ENCODE measurements around the gene TMSB10.
"Not testable (repeated sequence)": the region's sequence is repeated elsewhere in the genome, so short reads cannot be mapped to it uniquely, and the experiment has no call there.

The TMSB10 gene

GRCh38 chr2:84905181-84906107 is at the start of gene TMSB10:
Gene TMSB10 (plus strand): TSS chr2:84905656.
- Histone ChIP-seq H3K27me3 (replicated peaks; ENCODE audit: control insufficient read depth, insufficient read depth, low read length) (no peaks in the 10 kb centered on the region), H3K4me1 (ENCODE audit: control insufficient read depth, insufficient read depth, low read length) (peaks cover 10% of the 10 kb centered on the region), H3K9me3 (ENCODE audit: control insufficient read depth, low read length) (peaks cover 4% of the 10 kb centered on the region), H3K4me3 (ENCODE audit: low read length) (peak within 1 kb of the TSS; percentile 98), H3K36me3 (ENCODE audit: control insufficient read depth, insufficient read depth, low read length, severe bottlenecking) (no peaks in the 10 kb centered on the region), H3K9ac (ENCODE audit: low read length) (peak within 1 kb of the TSS; percentile 99)
- DNase-seq (ENCODE audit: low read depth) = peak; percentile 93

GRCh38 chr2:84855731-84856130 is 49.7 kb upstream of the TMSB10 start:
- H3K4me3 ChIP-seq (ENCODE audit: low read length) = no peak overlapping the region
- no peaks in the 10 kb centered on the region for H3K27me3 ChIP-seq (replicated peaks; ENCODE audit: control insufficient read depth, insufficient read depth, low read length)
- no peaks in the 10 kb centered on the region for H3K4me1 ChIP-seq (ENCODE audit: control insufficient read depth, insufficient read depth, low read length)
- DNase-seq (ENCODE audit: low read depth) = no peak
- H3K9me3 ChIP-seq (ENCODE audit: control insufficient read depth, low read length) = no peaks in the 10 kb centered on the region
- H3K9ac ChIP-seq (ENCODE audit: low read length) = no peak overlapping the region
- no peaks in the 10 kb centered on the region for H3K36me3 ChIP-seq (ENCODE audit: control insufficient read depth, insufficient read depth, low read length, severe bottlenecking)

- H3K4me3 ChIP-seq (ENCODE audit: low read length) = no peak overlapping the region
- no peaks in the 10 kb centered on the region for H3K4me1 ChIP-seq (ENCODE audit: control insufficient read depth, insufficient read depth, low read length)
- H3K36me3 ChIP-seq (ENCODE audit: control insufficient read depth, insufficient read depth, low read length, severe bottlenecking) = no peaks in the 10 kb centered on the region
- H3K9me3 ChIP-seq (ENCODE audit: control insufficient read depth, low read length) = no peaks in the 10 kb centered on the region
- H3K9ac ChIP-seq (ENCODE audit: low read length) = no peak overlapping the region
- H3K27me3 ChIP-seq (replicated peaks; ENCODE audit: control insufficient read depth, insufficient read depth, low read length) = no peaks in the 10 kb centered on the region
- no peak for DNase-seq (ENCODE audit: low read depth)
Measured at GRCh38 chr2:84856787-84857186, 48.7 kb upstream of the TMSB10 start.

- DNase-seq (ENCODE audit: low read depth) = no peak
- no peaks in the 10 kb centered on the region for H3K27me3 ChIP-seq (replicated peaks; ENCODE audit: control insufficient read depth, insufficient read depth, low read length)
- H3K4me3 ChIP-seq (ENCODE audit: low read length) = no peak overlapping the region
- no peaks in the 10 kb centered on the region for H3K36me3 ChIP-seq (ENCODE audit: control insufficient read depth, insufficient read depth, low read length, severe bottlenecking)
- H3K4me1 ChIP-seq (ENCODE audit: control insufficient read depth, insufficient read depth, low read length) = no peaks in the 10 kb centered on the region
- H3K9ac ChIP-seq (ENCODE audit: low read length) = no peak overlapping the region
- no peaks in the 10 kb centered on the region for H3K9me3 ChIP-seq (ENCODE audit: control insufficient read depth, low read length)
Measured at GRCh38 chr2:84857566-84857965, 47.9 kb upstream of the TMSB10 start.

- H3K9me3 ChIP-seq (ENCODE audit: control insufficient read depth, low read length) = no peaks in the 10 kb centered on the region
- no peak overlapping the region for H3K4me3 ChIP-seq (ENCODE audit: low read length)
- H3K27me3 ChIP-seq (replicated peaks; ENCODE audit: control insufficient read depth, insufficient read depth, low read length) = no peaks in the 10 kb centered on the region
Measured at GRCh38 chr2:84858123-84858522, 47.3 kb upstream of the TMSB10 start.

GRCh38 chr2:84858937-84859336 is 46.5 kb upstream of the TMSB10 start:
- Histone ChIP-seq H3K27me3 (replicated peaks; ENCODE audit: control insufficient read depth, insufficient read depth, low read length) (no peaks in the 10 kb centered on the region), H3K9ac (ENCODE audit: low read length) (no peak overlapping the region), H3K9me3 (ENCODE audit: control insufficient read depth, low read length) (no peaks in the 10 kb centered on the region), H3K36me3 (ENCODE audit: control insufficient read depth, insufficient read depth, low read length, severe bottlenecking) (no peaks in the 10 kb centered on the region), H3K4me3 (ENCODE audit: low read length) (no peak overlapping the region), H3K4me1 (ENCODE audit: control insufficient read depth, insufficient read depth, low read length) (no peaks in the 10 kb centered on the region)
- no peak for DNase-seq (ENCODE audit: low read depth)

More at GRCh38 chr2:84858123-84858522, 47.3 kb upstream of the TMSB10 start:
- no peak overlapping the region for H3K9ac ChIP-seq (ENCODE audit: low read length)
- no peak for DNase-seq (ENCODE audit: low read depth)
- H3K4me1 ChIP-seq (ENCODE audit: control insufficient read depth, insufficient read depth, low read length) = no peaks in the 10 kb centered on the region
- H3K36me3 ChIP-seq (ENCODE audit: control insufficient read depth, insufficient read depth, low read length, severe bottlenecking) = no peaks in the 10 kb centered on the region

GRCh38 chr2:84861539-84861938 is 43.9 kb upstream of the TMSB10 start:
- DNase-seq (ENCODE audit: low read depth) = no peak
- Histone ChIP-seq H3K4me1 (ENCODE audit: control insufficient read depth, insufficient read depth, low read length) (peaks cover 14% of the 10 kb centered on the region), H3K9ac (ENCODE audit: low read length) (no peak overlapping the region), H3K4me3 (ENCODE audit: low read length) (no peak overlapping the region), H3K36me3 (ENCODE audit: control insufficient read depth, insufficient read depth, low read length, severe bottlenecking) (no peaks in the 10 kb centered on the region), H3K27me3 (replicated peaks; ENCODE audit: control insufficient read depth, insufficient read depth, low read length) (no peaks in the 10 kb centered on the region), H3K9me3 (ENCODE audit: control insufficient read depth, low read length) (no peaks in the 10 kb centered on the region)

GRCh38 chr2:84862006-84862405 is 43.5 kb upstream of the TMSB10 start:
- no peak for DNase-seq (ENCODE audit: low read depth)
- Histone ChIP-seq H3K4me3 (ENCODE audit: low read length) (no peak overlapping the region), H3K27me3 (replicated peaks; ENCODE audit: control insufficient read depth, insufficient read depth, low read length) (no peaks in the 10 kb centered on the region), H3K4me1 (ENCODE audit: control insufficient read depth, insufficient read depth, low read length) (peaks cover 17% of the 10 kb centered on the region), H3K36me3 (ENCODE audit: control insufficient read depth, insufficient read depth, low read length, severe bottlenecking) (no peaks in the 10 kb centered on the region), H3K9me3 (ENCODE audit: control insufficient read depth, low read length) (no peaks in the 10 kb centered on the region), H3K9ac (ENCODE audit: low read length) (no peak overlapping the region)

- peaks cover 17% of the 10 kb centered on the region for H3K4me1 ChIP-seq (ENCODE audit: control insufficient read depth, insufficient read depth, low read length)
- H3K4me3 ChIP-seq (ENCODE audit: low read length) = no peak overlapping the region
- DNase-seq (ENCODE audit: low read depth) = peak; percentile 78
- H3K9ac ChIP-seq (ENCODE audit: low read length) = no peak overlapping the region
- H3K36me3 ChIP-seq (ENCODE audit: control insufficient read depth, insufficient read depth, low read length, severe bottlenecking) = no peaks in the 10 kb centered on the region
- no peaks in the 10 kb centered on the region for H3K9me3 ChIP-seq (ENCODE audit: control insufficient read depth, low read length)
- no peaks in the 10 kb centered on the region for H3K27me3 ChIP-seq (replicated peaks; ENCODE audit: control insufficient read depth, insufficient read depth, low read length)
Measured at GRCh38 chr2:84865181-84865783, 40.2 kb upstream of the TMSB10 start.

- DNase-seq (ENCODE audit: low read depth) = peak; percentile 45
- Histone ChIP-seq H3K4me3 (ENCODE audit: low read length) (no peak overlapping the region), H3K9ac (ENCODE audit: low read length) (no peak overlapping the region)
Measured at GRCh38 chr2:84866122-84866521, 39.3 kb upstream of the TMSB10 start.

GRCh38 chr2:84868327-84868726 is 37.1 kb upstream of the TMSB10 start:
- H3K4me1 ChIP-seq (ENCODE audit: control insufficient read depth, insufficient read depth, low read length) = peaks cover 17% of the 10 kb centered on the region
- H3K9me3 ChIP-seq (ENCODE audit: control insufficient read depth, low read length); H3K4me3 ChIP-seq (ENCODE audit: low read length); H3K9ac ChIP-seq (ENCODE audit: low read length); H3K36me3 ChIP-seq (ENCODE audit: control insufficient read depth, insufficient read depth, low read length, severe bottlenecking); H3K27me3 ChIP-seq (replicated peaks; ENCODE audit: control insufficient read depth, insufficient read depth, low read length); DNase-seq (ENCODE audit: low read depth): not testable (repeated sequence)

More at GRCh38 chr2:84866122-84866521, 39.3 kb upstream of the TMSB10 start:
- Histone ChIP-seq H3K36me3 (ENCODE audit: control insufficient read depth, insufficient read depth, low read length, severe bottlenecking) (no peaks in the 10 kb centered on the region), H3K27me3 (replicated peaks; ENCODE audit: control insufficient read depth, insufficient read depth, low read length) (no peaks in the 10 kb centered on the region), H3K9me3 (ENCODE audit: control insufficient read depth, low read length) (no peaks in the 10 kb centered on the region), H3K4me1 (ENCODE audit: control insufficient read depth, insufficient read depth, low read length) (peaks cover 17% of the 10 kb centered on the region)

Measured in adipocyte (in vitro differentiated cells).